Natural killer cell (primary cell): ENCODE measurements around the gene DEFB132. TPM values are rescaled to one million over a fixed set of nuclear protein-coding genes. Genes with fewer than 3 reads are reported as not detected.
"Not testable (repeated sequence)": the region's sequence is repeated elsewhere in the genome, so short reads cannot be mapped to it uniquely, and the experiment has no call there.

Experiments used
- ATAC-seq, 3 donors: fragments of 150-1000 bp in 2 of 3; fragments of 200-7000 bp in 1 of 3; cut with Tn5 transposase; 1 replicate in 1 of 3; 2 replicates in 2 of 3; pipeline ENCODE4 v1.10.0; 2021; ENCODE audit warnings: mild to moderate bottlenecking in 2 of 3, moderate library complexity in 2 of 3
- DNase-seq, 2 donors: peaks; one replicate each; pipeline versions ENCODE4 v3.0.0 to v3.0.0-alpha.2; 2013 to 2021; ENCODE audit warnings: mixed read lengths in 1 of 2
- H3K27ac ChIP-seq: one replicate; pipeline ENCODE4 v1.5.1; 2013; ENCODE audit warnings: mild to moderate bottlenecking, low read length
- H3K27me3 ChIP-seq: one replicate; pipeline ENCODE4 v1.6.1; 2013; ENCODE audit warnings: low read length; ENCODE audit not compliant: control insufficient read depth, insufficient read depth
- H3K36me3 ChIP-seq: one replicate; pipeline ENCODE4 v1.6.1; 2013; ENCODE audit warnings: low read length; ENCODE audit not compliant: control insufficient read depth, insufficient read depth
- H3K4me1 ChIP-seq: one replicate; pipeline ENCODE4 v1.6.1; 2013; ENCODE audit warnings: low read length; ENCODE audit not compliant: control insufficient read depth, insufficient read depth
- H3K4me3 ChIP-seq: one replicate; pipeline ENCODE4 v1.5.1; 2013; ENCODE audit warnings: low read length
- H3K9me3 ChIP-seq: one replicate; pipeline ENCODE4 v1.6.1; 2013; ENCODE audit warnings: low read length; ENCODE audit not compliant: control insufficient read depth, insufficient read depth
- H3K27ac Mint-ChIP-seq, 2 donors: one replicate each; pipeline ENCODE4 v1.8.0; 2022; ENCODE audit warnings: mild to moderate bottlenecking in 2 of 2, mixed read lengths in 2 of 2, moderate library complexity in 1 of 2
- H3K27me3 Mint-ChIP-seq, 2 donors: one replicate each; pipeline ENCODE4 v1.8.0; 2022; ENCODE audit warnings: low read depth in 2 of 2, mixed read lengths in 2 of 2
- H3K36me3 Mint-ChIP-seq: one replicate; pipeline ENCODE4 v1.8.0; 2022; ENCODE audit warnings: mixed read lengths
- H3K4me1 Mint-ChIP-seq, 2 donors: one replicate each; pipeline ENCODE4 v1.8.0; 2022; ENCODE audit warnings: mixed read lengths in 2 of 2
- H3K4me3 Mint-ChIP-seq: one replicate; pipeline ENCODE4 v1.8.0; 2022; ENCODE audit warnings: mild to moderate bottlenecking, moderate library complexity, mixed read lengths
- H3K9me3 Mint-ChIP-seq, 2 donors: one replicate each; pipeline ENCODE4 v1.8.0; 2022; ENCODE audit warnings: mixed read lengths in 2 of 2
- WGBS: methylation state at CpG from one replicate; pipeline ENCODE4 v1.1.7; 2013; ENCODE audit warnings: missing lambda C conversion rate; ENCODE audit not compliant: insufficient coverage; 5-methylcytosine and 5-hydroxymethylcytosine counted together
- intact Hi-C: fragments of 100-400 bp; cut with micrococcal nuclease; formaldehyde crosslinking; loops from one replicate; pipeline ENCODE4 v1.14.2; 2022
- total RNA-seq, 4 donors: library from RNA; stranded (reverse); fragments of 120-200 nt in 1 of 4; gene quantifications; one replicate each; pipeline versions ENCODE4 v1.2.3 to v1.2.4, GENCODE V29; 2013 to 2022
- TF ChIP-seq, protein P1 (sequence below): fragments of 200-600 bp; IDR thresholded peaks from one replicate; pipeline ENCODE4 v1.8.0; 2022; ENCODE audit warnings: antibody characterized with exemption

DEFB132 gene
- total RNA-seq, 3 donors from 2014 or later (not counting 1 experiment from before 2014, with no cell fraction given): not detected

DNA sequence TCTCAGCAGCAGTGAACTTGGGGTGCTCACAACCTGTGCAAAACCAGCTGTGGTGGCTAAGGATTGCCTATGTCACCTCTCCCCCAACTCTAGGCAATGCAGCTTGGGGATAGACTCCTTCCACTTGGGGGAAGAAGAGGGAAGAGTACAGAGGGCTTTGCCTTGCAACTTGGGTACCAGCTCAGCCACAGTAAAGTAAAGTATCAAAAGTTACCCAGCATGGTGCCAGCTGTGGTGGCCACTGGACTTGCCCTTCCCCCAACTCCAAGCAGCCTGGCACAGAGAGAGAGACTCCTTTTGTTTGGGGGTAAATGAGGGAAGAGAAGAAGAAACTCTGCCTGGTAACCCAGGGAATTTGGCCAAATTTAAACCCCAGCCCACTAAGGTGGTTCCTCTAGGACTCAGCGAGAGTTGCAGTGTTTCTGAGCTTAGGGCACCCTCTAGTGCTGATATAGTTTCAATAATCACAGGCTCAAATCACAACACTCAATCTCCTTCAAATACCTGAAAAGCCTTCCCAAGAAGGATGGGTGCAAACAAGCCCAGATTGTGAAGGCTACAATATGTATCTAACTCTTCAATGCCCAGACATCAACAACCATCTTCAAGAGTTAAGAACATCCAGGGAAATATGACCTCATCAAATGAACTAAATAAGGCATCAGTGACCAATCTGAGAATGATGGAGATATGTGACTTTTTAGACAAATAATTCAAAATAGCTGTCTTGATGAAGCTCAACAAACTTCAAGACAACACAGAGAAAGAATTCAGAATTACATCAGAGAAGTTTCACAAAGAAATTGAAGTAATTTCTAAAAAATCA, 38.0 kb upstream of the DEFB132 start:
- Histone ChIP-seq H3K27ac (no peak overlapping the region), H3K27me3 (peaks cover 4% of the 10 kb centered on the region), H3K4me1 (no peaks in the 10 kb centered on the region), H3K4me3 (no peak overlapping the region), H3K9me3 (no peaks in the 10 kb centered on the region), H3K36me3 (no peaks in the 10 kb centered on the region)
- Mint-ChIP-seq H3K4me3 (no peak overlapping the region), H3K27me3 (peaks cover 36 to 71% of the 10 kb centered on the region in 2 donors), H3K27ac (no peak overlapping the region), H3K36me3 (no peaks in the 10 kb centered on the region), H3K4me1 (no peaks in the 10 kb centered on the region), H3K9me3 (no peaks in the 10 kb centered on the region)
- ATAC-seq (no peak), DNase-seq (peak in 1 of 2 donors; percentile 24)
- TF ChIP-seq, protein P1, sequence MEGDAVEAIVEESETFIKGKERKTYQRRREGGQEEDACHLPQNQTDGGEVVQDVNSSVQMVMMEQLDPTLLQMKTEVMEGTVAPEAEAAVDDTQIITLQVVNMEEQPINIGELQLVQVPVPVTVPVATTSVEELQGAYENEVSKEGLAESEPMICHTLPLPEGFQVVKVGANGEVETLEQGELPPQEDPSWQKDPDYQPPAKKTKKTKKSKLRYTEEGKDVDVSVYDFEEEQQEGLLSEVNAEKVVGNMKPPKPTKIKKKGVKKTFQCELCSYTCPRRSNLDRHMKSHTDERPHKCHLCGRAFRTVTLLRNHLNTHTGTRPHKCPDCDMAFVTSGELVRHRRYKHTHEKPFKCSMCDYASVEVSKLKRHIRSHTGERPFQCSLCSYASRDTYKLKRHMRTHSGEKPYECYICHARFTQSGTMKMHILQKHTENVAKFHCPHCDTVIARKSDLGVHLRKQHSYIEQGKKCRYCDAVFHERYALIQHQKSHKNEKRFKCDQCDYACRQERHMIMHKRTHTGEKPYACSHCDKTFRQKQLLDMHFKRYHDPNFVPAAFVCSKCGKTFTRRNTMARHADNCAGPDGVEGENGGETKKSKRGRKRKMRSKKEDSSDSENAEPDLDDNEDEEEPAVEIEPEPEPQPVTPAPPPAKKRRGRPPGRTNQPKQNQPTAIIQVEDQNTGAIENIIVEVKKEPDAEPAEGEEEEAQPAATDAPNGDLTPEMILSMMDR: no peak
- 0% methylated on average over 1 of the region's 1 CpG for WGBS
- intact Hi-C loops: no loop called here

DNA sequence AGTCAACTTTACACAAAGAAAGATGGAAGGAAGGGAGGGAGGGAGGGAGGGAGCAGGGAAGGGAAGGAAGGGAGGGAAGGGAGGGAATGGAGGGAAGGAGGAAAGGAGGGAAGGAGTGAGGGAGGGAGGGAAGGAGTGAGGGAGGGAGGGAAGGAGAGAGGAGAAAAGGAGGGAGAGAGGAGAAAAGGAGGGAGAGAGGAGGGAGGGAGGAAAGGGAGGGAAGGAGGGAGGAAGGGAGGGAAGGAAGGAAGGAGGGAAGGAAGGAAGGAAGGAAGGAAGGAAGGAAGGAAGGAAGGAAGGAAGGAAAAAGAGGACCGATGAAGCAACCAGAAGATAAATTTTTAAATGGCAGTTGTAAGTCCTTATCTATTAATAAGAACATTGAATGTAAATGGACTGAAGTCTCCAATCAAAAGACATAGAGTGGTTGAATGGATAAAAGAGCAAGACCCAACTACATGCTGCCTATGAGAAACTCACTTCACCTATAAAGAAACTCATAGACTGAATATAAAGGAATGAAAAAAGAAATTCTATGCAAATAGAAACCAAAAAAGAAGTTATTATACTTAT, 36.2 kb upstream of the DEFB132 start:
- WGBS: 36% methylated on average over 1 of the region's 1 CpG
- no peak overlapping the region for H3K4me3 Mint-ChIP-seq

DNA sequence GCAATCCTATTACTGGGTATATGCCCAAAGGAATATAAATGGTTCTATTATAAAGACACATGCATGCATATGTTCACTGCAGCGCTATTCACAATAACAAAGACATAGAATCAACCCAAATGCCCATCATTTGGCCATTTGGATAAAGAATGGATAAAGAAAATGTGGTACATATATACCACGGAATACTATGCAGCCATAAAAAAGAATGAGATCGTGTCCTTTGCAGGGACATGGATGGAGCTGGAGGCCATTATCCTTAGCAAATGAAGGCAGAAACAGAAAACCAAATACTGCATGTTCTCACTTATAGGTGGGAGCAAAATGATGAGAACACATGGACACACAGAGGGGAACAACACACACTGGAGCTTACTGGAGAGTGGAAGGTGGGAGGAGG, 31.6 kb upstream of the DEFB132 start:
- H3K27ac Mint-ChIP-seq, intact Hi-C loops, H3K27ac ChIP-seq, H3K9me3 ChIP-seq, ATAC-seq, H3K36me3 ChIP-seq, H3K4me3 ChIP-seq, H3K9me3 Mint-ChIP-seq, H3K4me1 ChIP-seq, DNase-seq, H3K4me3 Mint-ChIP-seq, H3K4me1 Mint-ChIP-seq, H3K27me3 ChIP-seq, H3K36me3 Mint-ChIP-seq: not testable (repeated sequence)
- WGBS: 97% methylated on average over 2 of the region's 3 CpGs
- peaks cover 27 to 44% of the 10 kb centered on the region in 2 donors for H3K27me3 Mint-ChIP-seq

More for the DNA sequence above, 36.2 kb upstream of the DEFB132 start:
- H3K4me1 Mint-ChIP-seq: no peaks in the 10 kb centered on the region
- ATAC-seq (no peak), DNase-seq (no peak)
- H3K9me3 Mint-ChIP-seq: no peaks in the 10 kb centered on the region
- no peaks in the 10 kb centered on the region for H3K36me3 ChIP-seq
- H3K4me1 ChIP-seq: no peaks in the 10 kb centered on the region
- intact Hi-C loops: no loop called here
- TF ChIP-seq, protein P1: no peak
- no peaks in the 10 kb centered on the region for H3K36me3 Mint-ChIP-seq
- no peak overlapping the region for H3K4me3 ChIP-seq
- peaks cover 41 to 66% of the 10 kb centered on the region in 2 donors for H3K27me3 Mint-ChIP-seq
- peaks cover 4% of the 10 kb centered on the region for H3K27me3 ChIP-seq
- no peak overlapping the region for H3K27ac Mint-ChIP-seq
- H3K9me3 ChIP-seq: no peaks in the 10 kb centered on the region
- no peak overlapping the region for H3K27ac ChIP-seq

DNA sequence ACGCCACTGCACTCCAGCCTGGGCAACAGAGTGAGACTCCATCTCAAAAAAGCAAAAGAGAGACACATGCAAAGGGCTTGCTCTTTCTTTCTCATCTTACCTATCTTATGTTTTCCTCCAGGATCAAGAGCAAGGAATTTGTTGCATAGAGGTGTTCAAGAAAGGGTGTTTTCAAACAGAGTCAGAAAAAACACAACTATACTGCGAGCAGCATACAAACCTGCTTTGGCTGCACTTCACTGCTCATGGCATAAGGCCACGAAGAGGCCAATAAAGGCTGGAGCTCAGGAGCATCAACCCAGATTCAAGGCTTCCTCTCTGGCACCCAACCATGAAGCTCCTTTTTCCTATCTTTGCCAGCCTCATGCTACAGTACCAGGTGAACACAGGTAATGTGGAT, 30.6 kb upstream of the DEFB132 start, which contains the start of gene DEFB129:
TSS of gene DEFB129 (plus strand) at position 301 of the 400 bp plus-strand sequence. CDS start at position 332, 31 bp downstream.
- H3K4me3 ChIP-seq: no peak within 1 kb of the TSS
- H3K4me3 Mint-ChIP-seq: no peak within 1 kb of the TSS
- no peaks in the 10 kb centered on the region for H3K36me3 Mint-ChIP-seq
- H3K27ac ChIP-seq: peak within 1 kb of the TSS; percentile 11
- H3K4me1 Mint-ChIP-seq: no peaks in the 10 kb centered on the region
- no peaks in the 10 kb centered on the region for H3K9me3 Mint-ChIP-seq
- DNase-seq (no peak), ATAC-seq (no peak)
- 78% methylated on average over 3 of the region's 3 CpGs for WGBS
- H3K4me1 ChIP-seq: no peaks in the 10 kb centered on the region
- H3K27ac Mint-ChIP-seq: no peak within 1 kb of the TSS
- no peaks in the 10 kb centered on the region for H3K9me3 ChIP-seq
- TF ChIP-seq, protein P1: no peak
- no peaks in the 10 kb centered on the region for H3K36me3 ChIP-seq
- H3K27me3 ChIP-seq: no peaks in the 10 kb centered on the region
- H3K27me3 Mint-ChIP-seq: peaks cover 21 to 40% of the 10 kb centered on the region in 2 donors
- intact Hi-C loops: no loop called here
